HL-60 (cell line): ENCODE data around the gene CASP8.

Experiments used
- GABPA ChIP-seq: IDR thresholded peaks from 2 replicates; pipeline ENCODE4 v1.6.1; 2012; ENCODE audit warnings: low read depth
- POLR2AphosphoS5 ChIP-seq: IDR thresholded peaks from 2 replicates; pipeline ENCODE4 v1.6.1; 2012; ENCODE audit warnings: low read depth
- TF ChIP-seq, protein P1 (sequence below): IDR thresholded peaks from one replicate; pipeline ENCODE4 v1.5.1; 2011; ENCODE audit warnings: low read length, control low read depth, inconsistent platforms; ENCODE audit not compliant: insufficient read depth
- TF ChIP-seq, protein P2 (sequence below): IDR thresholded peaks from 2 replicates; pipeline ENCODE4 v1.6.1; 2012; ENCODE audit warnings: low read depth; ENCODE audit not compliant: insufficient replicate concordance

GRCh38 chr2:201218780-201219179 lies 41.6 kb upstream of the CASP8 start:
- TF ChIP-seq, protein P1, sequence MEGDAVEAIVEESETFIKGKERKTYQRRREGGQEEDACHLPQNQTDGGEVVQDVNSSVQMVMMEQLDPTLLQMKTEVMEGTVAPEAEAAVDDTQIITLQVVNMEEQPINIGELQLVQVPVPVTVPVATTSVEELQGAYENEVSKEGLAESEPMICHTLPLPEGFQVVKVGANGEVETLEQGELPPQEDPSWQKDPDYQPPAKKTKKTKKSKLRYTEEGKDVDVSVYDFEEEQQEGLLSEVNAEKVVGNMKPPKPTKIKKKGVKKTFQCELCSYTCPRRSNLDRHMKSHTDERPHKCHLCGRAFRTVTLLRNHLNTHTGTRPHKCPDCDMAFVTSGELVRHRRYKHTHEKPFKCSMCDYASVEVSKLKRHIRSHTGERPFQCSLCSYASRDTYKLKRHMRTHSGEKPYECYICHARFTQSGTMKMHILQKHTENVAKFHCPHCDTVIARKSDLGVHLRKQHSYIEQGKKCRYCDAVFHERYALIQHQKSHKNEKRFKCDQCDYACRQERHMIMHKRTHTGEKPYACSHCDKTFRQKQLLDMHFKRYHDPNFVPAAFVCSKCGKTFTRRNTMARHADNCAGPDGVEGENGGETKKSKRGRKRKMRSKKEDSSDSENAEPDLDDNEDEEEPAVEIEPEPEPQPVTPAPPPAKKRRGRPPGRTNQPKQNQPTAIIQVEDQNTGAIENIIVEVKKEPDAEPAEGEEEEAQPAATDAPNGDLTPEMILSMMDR, result no peak
- no peak for TF ChIP-seq POLR2AphosphoS5
- TF ChIP-seq GABPA, result no peak
- TF ChIP-seq, protein P2, sequence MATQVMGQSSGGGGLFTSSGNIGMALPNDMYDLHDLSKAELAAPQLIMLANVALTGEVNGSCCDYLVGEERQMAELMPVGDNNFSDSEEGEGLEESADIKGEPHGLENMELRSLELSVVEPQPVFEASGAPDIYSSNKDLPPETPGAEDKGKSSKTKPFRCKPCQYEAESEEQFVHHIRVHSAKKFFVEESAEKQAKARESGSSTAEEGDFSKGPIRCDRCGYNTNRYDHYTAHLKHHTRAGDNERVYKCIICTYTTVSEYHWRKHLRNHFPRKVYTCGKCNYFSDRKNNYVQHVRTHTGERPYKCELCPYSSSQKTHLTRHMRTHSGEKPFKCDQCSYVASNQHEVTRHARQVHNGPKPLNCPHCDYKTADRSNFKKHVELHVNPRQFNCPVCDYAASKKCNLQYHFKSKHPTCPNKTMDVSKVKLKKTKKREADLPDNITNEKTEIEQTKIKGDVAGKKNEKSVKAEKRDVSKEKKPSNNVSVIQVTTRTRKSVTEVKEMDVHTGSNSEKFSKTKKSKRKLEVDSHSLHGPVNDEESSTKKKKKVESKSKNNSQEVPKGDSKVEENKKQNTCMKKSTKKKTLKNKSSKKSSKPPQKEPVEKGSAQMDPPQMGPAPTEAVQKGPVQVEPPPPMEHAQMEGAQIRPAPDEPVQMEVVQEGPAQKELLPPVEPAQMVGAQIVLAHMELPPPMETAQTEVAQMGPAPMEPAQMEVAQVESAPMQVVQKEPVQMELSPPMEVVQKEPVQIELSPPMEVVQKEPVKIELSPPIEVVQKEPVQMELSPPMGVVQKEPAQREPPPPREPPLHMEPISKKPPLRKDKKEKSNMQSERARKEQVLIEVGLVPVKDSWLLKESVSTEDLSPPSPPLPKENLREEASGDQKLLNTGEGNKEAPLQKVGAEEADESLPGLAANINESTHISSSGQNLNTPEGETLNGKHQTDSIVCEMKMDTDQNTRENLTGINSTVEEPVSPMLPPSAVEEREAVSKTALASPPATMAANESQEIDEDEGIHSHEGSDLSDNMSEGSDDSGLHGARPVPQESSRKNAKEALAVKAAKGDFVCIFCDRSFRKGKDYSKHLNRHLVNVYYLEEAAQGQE, result no peak
